SIG-M5 treated with dmso at 0.1 percent for 504 hours (cell line): ENCODE results near the gene COL23A1.

ENCODE experiments used
- DNase-seq: peaks from one replicate; lab custom pipeline; 2025; ENCODE audit not compliant: unreplicated experiment; lab: John Stamatoyannopoulos, UW

The COL23A1 gene

DNA sequence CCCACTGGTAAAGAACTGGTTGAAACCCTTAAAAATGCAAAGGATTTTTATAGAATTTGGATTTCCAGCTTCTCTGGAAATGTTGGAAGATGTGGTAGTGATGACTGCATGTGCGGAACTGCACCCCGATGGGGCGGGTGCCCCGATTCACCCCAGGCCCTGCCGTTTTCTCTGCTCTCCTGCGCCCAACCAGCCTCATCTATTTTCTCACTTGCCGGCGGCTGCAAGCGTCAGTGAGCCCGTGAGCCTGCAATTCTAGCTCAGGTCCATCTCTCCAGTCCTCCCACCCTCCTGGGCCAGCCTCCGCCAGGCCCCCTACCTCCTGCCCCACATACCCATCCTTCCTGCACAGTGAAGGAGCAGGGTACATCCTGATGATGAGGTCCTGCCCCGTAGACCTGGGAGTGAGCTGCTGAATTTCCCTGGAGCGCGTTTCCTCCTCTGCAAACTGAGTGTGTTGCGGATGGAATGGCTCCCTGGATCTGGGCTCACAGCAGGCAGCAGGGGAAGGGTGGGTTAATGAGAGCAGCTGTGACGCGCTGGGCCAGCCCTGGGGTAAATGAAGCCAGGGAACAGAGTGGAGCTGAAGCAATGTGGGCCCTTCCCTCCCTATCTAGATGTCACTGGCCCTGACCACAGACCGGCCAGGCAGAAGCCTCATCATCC is 311.7 kb downstream of the COL23A1 start:
- DNase-seq, result no peak

DNA sequence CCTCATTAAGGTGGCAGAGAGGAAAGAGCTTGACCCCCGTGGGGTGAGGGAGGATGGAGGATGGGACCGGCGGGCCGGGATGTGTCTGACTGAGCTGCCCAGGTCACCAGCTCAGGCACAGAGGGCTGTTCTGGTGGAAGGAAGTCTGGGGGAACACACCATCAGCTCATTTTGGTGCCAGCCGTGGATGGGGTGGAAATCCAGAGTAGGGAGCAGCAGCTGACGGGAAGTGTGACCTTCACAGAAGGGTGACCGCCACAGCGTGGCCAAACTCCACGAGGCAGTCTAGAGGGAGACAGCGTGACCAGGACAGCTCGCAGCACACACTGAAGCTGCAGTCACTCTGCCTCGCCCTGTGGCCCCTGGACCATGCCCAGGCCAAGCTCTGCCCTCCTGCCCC is 312.3 kb downstream of the COL23A1 start:
- DNase-seq, result no peak

DNA sequence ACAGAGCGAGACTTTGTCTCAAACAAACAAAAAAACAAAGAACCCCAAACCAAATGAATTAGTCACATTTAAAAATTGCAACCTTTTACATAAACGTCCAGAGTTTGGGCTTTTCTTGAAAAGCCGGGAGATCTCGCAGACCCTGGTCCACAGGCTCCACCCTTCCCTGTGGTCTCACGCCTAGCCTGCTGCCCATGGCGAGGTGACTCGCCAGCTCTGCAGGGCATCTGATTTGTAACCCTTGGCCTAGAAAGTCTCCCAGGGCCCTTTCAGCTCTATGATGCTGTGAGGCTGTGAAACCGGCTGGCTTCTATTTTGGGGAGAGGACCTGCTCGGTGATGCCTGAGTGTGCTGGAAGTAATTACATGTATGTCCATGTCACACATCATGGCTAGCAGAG is 312.8 kb downstream of the COL23A1 start:
- DNase-seq, result no peak

DNA sequence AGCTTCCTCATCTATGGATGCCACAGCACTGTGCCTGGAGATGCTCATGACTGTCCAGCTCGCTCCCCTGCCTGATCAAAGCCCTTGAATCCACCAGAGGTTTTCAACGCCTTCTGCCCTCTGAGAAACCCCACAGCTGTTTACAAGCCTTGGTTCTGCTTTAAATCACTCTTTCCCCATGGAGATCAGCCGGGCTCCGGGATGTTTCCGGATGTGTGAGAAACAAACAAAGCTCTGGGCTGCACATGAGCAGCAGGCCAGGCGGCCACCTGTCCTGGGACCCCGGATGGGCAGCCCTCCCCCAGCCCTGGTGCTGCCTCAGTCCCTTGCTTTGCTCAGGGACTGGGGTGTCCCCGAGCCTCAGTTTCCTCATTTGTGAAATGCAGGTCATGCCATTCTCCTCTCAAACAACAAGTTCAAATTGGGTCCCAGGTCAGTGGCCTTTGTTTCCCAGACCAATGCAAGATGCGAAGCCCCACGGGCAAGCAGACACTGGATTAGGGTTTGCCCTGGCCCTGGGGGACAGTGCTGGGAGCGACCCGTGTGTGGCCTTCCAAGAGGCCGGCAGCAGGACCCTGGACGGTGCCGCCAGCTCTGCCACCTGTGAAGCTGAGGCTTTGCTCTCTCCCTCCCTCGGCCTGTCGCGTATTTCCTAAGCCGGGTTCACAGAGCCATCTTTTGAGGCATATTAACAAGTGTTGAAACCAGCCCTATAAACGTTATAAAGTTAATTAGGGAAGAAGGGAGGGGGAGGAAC is 315.2 kb downstream of the COL23A1 start:
- DNase-seq, result no peak

DNA sequence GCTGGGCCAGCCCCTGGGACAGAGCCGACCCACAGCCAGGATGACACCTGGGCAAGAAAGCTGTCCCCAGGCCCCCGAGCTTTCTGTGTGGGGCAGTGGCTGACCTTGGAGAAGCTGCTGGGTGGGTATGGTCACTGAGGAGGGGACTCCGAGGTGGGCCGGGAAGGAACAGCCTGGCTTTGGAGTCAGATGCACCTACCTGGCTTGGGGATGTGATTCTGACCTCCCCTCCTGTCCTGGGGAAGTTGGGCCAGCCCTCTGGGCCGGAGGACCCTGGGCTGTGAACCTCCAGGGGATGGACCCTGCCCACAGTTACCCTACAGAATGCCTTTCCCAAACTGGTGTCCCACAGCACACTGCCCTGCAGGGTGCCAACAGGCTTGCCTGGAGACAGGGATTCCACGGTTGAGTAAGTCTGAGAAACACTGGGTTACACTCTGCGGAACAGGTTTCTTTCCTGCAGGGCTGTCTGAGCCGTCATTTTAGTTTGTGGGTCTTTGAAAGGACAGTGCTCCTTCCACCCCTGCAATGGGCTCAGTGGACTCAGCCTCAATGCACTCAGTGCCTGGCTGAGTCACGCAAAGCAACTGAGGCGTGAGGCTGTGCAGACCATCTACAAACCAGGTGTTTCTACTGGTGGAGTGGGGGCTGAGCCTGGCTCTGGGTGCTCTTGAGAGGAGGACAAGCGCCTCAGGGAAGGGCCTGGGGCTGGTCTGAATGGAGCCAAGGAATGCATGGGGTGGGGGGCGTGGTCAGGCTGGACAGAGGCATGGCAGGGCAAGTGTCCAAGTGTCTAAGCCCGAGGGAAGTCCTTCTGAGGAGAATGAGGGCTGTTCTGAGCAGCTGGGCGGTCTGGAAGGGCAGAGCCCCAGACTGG is 316.3 kb downstream of the COL23A1 start:
- DNase-seq, result no peak

DNA sequence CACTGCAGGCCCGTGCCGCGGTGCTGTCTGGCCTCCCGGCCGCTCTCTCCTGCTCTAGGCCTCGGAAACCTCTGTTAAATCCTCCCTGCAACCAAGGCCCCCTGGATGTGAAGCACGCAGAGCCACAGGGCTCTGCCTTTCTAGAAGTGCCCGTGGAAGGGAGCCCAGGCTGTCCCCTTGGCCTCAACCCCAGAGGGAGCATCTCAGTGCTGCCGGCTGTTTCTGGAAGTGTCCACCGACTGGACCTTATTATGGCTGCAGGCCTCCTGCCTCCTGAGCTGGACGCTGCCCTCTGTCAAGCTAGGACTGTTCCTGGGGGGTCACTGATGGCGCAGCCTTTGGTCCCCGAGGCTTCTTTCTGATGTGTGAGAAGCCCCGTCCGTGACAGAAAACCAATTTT is 317.2 kb downstream of the COL23A1 start:
- no peak for DNase-seq

DNA sequence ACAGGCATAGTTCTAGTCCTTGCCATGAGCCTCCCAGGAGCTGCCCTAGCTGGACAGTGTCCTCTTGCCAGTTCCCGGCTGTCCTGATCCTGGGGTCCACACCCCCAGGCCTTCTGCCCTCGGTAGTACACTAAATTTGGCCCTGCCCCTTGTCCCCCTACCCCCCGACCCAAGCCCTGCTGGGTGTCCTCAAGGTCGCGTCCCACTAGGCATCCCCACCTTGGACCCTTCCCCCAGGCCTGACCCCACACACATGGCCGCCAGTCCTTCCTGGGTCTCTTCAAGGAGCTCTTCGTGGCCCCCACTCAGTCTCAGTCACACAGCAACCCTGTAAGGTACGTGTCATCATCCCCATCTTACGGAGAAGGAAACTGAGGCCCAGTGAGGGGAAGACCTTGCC is 317.6 kb downstream of the COL23A1 start:
- DNase-seq, result no peak

DNA sequence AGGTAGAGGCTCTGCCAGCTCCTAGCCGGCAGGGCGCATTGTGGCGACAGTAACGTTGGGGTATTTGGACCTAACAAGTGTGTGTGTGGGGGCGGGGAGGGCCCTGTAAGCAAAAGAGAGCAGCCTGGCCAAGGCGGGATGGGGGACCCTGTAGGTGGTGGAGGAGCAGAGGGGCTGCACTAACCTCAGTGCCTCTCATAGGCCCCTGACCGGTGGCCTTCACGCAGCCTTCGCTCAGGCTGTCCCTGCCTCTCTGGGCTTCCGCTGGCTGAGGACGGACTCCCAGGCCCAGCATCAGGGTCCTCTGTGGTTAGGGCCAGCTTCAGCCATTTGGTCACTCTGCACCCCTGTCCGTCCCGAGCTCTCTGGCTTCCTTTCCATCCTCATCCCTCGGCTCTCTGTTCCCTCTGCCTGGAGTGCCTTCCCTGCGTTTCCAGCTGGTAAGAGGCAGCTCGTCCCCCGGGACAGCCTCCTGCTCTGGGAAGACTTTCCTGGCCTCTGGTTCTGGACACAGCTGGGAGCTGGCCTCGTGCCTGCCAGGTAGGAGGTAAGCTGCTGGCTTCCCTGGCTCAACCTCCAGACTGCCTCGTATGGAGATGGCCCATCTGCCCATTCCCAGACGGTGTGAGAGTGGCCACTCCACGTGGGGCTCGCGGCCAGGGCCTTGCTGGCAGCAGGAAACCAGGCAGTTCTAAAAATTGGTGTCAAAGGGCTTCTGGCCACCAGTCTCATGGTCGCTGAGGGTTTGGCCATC is 318.3 kb downstream of the COL23A1 start:
- DNase-seq, result no peak

DNA sequence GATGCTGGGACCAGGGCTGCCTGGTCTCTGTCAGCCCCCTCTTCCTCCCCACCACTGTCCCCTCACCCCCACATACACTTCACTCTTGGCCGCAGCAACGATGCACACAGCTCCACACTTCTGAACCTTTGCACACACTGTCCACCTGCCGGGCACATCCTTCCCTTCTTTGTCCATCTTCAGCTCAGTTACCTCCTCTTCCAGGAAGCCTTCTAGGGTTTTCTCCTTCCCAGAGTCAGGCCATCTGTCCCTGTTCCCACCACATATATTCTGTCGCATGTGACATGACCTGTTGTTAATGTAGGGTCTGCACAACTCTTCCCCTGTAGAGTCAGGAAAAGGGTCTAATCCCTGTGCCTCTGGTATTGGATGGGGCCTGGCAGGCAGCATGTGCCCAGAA is 319.0 kb downstream of the COL23A1 start:
- DNase-seq, result no peak

DNA sequence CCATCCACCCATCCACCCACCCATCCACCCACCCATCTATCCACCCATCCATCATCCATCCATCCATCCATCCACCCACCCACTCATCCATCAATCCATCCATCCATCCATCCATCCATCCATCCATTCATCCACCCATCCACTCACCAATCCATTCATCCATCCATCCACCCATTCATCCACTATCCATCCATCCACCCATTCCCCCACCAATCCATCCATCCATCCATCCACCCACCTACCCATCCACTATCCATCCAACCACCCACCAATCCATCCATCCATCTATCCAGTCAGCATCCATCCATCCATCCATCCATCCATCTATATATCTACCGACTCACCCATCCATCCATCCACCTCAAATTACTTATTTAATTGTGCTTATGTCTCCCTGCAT is 320.7 kb downstream of the COL23A1 start:
- DNase-seq, result no peak

DNA sequence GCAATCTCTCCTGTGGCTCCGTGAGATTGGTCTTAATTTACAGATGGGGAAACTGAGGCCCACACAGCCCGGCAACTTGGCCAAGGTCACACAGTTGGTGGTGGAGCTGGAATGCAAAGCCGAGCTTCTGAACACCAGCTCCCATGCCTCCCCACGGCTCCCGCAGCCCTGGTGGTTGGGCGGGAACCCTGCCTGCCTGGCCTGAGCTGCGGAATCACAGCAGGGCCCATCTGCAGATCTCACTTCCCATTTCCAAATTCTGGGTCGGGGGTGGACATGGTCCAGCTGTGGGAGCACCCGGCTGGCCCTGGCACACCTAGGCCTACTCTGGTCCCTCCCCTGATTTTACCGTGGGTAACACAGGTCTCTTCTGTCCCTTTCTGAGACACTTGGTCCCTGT is 322.3 kb downstream of the COL23A1 start:
- DNase-seq, result no peak

DNA sequence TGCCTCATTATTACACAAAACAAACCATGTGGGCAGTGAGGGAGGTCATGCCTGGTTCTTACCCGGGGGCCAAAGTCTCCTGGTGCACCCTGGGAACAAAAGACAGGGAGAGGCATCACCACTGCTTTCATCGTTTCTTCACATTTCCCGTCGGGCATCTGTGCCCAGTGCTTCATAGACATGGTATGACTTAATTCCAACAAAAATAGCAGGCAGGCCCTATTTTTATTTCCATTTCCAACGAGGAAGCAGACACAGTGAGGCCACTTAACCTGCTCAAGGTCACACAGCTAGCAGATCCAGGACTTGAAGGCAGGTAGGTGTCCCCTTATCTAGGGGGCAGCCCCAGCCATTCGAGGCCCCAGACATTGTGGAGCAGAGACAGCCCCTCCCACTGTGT is 322.9 kb downstream of the COL23A1 start:
- no peak for DNase-seq

DNA sequence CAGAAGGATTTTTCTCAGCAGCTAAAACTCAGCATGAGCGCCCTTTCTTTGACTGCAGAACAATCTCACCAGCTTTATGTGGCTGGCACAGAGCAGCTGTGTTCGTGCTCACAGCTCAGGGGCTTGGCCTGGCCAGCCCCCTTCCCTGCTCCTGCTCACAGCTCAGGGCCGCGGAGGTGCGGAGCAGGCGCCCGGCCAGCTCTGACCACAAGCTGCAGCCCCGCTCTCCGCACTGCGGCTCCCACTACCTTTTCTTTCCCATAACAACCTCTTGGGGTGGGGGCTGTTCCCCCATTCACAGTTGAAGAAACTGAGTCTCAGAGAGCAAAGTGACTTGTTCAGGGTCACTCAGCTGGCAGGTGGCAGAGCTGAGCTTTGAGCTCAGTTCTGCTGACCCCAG is 323.6 kb downstream of the COL23A1 start:
- DNase-seq, result no peak

DNA sequence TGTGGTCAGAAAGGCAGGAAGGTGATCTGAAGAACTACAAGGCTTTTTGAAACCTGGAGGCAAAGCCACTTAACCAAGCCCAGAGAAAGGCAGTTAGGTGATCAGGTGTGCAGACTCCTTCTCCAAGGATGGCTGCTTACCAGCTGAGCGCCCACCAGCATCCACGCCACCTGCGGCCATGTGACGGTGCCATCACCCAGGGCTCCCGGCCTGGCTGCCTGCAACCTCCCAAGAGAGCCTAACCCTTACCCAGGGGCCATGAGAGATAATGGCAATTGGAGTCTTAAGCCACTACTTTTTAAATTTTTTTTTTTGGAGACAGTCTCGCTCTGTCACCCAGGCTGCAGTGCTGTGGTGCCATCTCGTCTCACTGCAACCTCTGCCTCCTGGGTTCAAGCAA is 324.4 kb downstream of the COL23A1 start:
- DNase-seq, result no peak

DNA sequence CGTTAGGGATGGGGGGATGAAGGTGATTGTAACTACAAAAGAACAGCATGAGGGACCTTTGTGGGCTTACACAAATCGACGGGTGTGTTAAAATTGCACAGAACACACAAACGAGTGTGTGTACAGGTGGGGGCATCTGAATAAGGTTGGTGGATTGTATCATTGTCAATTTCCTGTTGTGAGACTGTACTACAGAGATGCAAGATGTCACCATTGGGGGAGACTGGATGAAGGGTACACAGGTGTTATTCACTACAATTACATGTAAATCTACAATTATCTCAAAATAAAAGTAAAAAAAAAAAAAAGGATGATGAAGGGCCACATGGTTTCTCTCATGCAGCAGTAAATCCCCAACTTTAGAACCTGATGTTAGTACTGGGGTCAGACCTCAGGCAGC is 326.1 kb downstream of the COL23A1 start:
- DNase-seq, result no peak

DNA sequence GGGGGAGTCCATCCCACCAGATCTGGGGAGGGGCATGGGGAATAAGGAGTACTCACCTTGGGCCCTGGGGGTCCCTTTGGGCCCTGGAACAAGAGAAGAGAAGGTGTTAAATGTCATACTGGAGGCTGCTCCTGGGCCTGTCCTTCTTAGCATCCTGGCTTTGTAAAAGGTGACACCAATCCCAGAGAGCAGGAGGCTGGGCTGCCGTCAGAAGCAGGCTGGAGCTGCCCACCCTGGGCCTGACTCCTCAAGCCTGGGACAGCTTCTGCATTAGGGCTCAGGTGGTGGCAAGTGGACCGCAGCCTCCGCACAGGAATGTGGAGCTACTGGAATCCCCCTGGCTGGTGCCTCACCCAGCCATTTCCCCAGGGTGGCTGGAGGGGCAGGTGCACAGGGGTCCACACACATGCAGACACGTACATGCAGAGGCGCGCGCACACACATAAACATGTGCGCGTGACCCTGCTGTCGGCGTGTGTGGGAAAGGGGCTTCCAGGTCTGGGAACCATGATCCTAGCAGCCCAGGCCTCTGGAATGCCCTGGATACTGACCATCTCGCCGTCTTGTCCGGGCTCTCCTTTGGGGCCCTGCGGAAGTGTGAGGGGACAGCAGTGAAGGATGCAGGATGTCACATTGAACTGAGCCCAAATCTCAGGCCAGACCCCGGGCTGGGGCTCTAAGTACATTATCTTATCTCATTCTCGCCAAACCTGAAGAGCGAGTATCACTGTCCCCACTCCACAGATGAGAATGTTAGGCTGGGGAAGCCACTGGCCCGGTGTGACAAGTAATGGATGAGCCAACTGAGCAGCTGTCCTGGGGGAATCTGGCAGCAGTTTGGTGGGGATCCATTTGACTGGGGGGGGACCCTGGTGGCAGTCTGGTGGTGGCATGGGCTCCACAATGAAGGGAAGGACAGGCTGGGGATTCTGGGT is 328.3 kb downstream of the COL23A1 start:
- no peak for DNase-seq

DNA sequence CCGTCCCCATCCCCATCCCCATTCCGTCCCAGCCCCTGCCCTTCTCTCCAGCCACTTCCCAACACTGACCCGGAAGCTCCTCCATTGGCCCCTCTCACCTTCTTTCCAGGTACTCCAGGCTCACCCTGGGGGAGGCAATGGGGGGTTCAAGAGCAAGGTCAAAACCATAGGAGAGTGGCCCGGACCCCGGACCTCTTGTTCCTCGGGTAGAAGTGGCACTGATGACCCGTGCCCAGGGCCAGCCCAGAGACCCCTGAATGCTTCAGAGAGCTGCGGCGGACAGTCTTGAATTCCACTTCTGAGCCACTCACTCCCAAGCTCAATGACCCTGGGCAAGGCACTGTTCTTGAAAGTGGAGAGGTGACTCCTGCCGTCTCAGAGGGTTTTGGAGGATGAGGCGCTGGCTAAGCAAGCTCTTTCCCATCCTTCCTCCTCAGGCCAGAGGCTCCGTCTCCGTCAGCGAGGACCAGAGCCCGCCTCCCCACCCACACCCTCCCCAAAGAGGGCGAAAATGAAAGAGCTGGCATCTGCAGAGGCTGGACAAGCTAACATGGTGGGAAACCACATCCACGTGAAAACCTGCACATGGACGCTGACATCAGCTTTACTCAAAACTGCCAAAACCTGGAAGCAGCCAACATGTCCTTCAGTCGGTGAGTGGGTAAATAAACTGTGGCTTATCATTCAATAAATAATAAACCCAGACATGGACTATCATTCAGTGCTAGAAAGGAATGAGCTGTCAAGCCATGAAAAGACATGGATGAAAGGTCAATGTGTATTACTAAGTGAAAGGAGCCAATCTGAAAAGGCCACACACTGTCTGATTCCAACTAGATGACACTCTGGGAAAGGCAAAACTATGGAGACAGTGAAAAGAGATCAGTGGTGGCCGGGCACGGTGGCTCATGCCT is 330.3 kb downstream of the COL23A1 start:
- no peak for DNase-seq

DNA sequence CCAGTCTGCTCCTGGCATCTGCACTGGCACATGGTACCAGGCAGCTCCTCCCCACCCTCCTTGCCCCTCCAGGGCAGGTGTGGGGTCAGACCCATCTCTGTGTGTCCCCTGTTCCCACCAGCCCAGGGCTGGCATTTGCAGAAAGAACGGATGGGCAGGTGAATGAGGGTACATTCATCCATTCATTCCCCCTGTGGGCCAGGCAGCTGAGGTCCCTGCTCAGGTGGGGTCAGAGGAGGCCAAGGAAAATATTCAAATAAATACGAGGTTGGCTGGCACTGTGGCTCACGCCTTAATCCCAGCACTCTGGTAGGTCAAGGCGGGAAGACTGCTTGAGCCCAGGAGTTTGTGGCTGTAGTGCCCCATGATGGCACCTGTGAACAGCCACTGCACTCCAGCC is 332.5 kb downstream of the COL23A1 start:
- DNase-seq, result no peak

DNA sequence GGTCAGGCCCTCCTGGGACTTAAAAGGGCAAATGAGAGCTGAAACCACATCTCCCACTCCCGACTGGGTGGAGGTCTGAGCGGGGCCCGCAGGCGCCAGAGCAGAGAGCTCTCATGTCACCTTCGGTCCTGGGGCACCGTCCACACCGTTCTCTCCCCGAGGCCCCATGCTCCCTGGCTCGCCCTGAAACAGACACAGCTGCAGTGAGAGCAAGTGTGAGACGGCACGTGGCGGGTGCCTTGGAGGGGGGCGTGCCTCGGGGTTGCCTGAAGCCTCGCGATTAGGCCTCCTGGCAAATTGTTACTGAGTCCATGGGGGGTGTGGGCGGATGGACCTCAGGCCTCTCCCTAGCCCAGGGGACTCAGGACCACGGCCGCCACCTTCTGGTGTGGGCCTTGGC is 333.4 kb downstream of the COL23A1 start:
- no peak for DNase-seq
